Kidney (tissue), 14 donors: ENCODE measurements around the gene PEAR1. TPM values are rescaled to one million over a fixed set of nuclear protein-coding genes. Genes with fewer than 3 reads are reported as not detected.
A peak's percentile ranks its signal among the peaks of the same experiment; 100 is the strongest.

Experiments
- DNase-seq, 5 donors: peaks; one replicate each; pipeline ENCODE4 v3.0.0-alpha.2; 2013 to 2020
- FAIRE-seq: peaks from 2 replicates; lab custom pipeline; 2012; peaks lifted over from hg19 to GRCh38; lab: Jason Lieb, UNC
- H3K27ac ChIP-seq, 2 donors: one replicate each; pipeline ENCODE4 v1.7.0; 2013; ENCODE audit warnings: low read depth in 2 of 2, low read length in 2 of 2, inconsistent platforms in 1 of 2
- H3K27me3 ChIP-seq: one replicate; pipeline ENCODE4 v1.7.1; 2013; ENCODE audit warnings: low read length, inconsistent platforms; ENCODE audit not compliant: control insufficient read depth, insufficient read depth
- H3K36me3 ChIP-seq, 3 donors: one replicate each; pipeline versions ENCODE4 v1.7.0 to v1.7.1; 2013; ENCODE audit warnings: low read length in 3 of 3, control low read depth in 1 of 3, inconsistent platforms in 1 of 3; ENCODE audit not compliant: insufficient read depth in 3 of 3, control insufficient read depth in 2 of 3
- H3K4me1 ChIP-seq, 3 donors: one replicate each; pipeline versions ENCODE4 v1.7.0 to v1.7.1; 2013; ENCODE audit warnings: low read length in 3 of 3, inconsistent platforms in 1 of 3, low read depth in 1 of 3; ENCODE audit not compliant: control insufficient read depth in 2 of 3, insufficient read depth in 2 of 3
- H3K4me3 ChIP-seq, 3 donors: one replicate each; pipeline versions ENCODE4 v1.7.0 to v1.8.1; 2013; ENCODE audit warnings: low read length in 3 of 3, control low read depth in 1 of 3, inconsistent platforms in 1 of 3
- H3K9ac ChIP-seq, 3 donors: one replicate each; pipeline versions ENCODE4 v1.7.0 to v1.7.1; 2013; ENCODE audit warnings: low read length in 3 of 3, control low read depth in 1 of 3, inconsistent platforms in 1 of 3
- H3K9me3 ChIP-seq, 3 donors: one replicate each; pipeline versions ENCODE4 v1.7.0 to v1.7.1; 2013; ENCODE audit warnings: low read length in 3 of 3, control low read depth in 1 of 3, inconsistent platforms in 1 of 3; ENCODE audit not compliant: control insufficient read depth in 2 of 3, insufficient read depth in 1 of 3
- CTCF ChIP-seq: IDR thresholded peaks from 3 replicates; pipeline ENCODE4 v1.5.1; 2012; ENCODE audit warnings: mild to moderate bottlenecking, moderate library complexity, borderline replicate concordance; ENCODE audit not compliant: insufficient read depth; ENCODE audit errors: extremely low read depth
- intact Hi-C: fragments of 100-400 bp; cut with DNase I; formaldehyde crosslinking; loops from one replicate; pipeline ENCODE4 v1.11.1; 2022
- polyA plus RNA-seq: library from polyadenylated mRNA; stranded (reverse); fragments of 350-450 nt; fragmentation: Illumina TruSeq; extraction: RNeasy Lipid Tissue Mini Kit (QIAGEN cat#74804); gene quantifications from one replicate; pipeline ENCODE4 v1.2.3, GENCODE V29; 2014; ENCODE audit warnings: low read depth, low replicate concordance; ENCODE audit not compliant: insufficient read depth
- total RNA-seq: library from RNA; stranded (reverse); fragmentation: NEBNext Ultra II Directional; extraction: Animal tissue kit (Norgen Biotek cat#: 25700); gene quantifications from one replicate; pipeline ENCODE4 v1.2.1, GENCODE V29; 2021
- donor health status: control.
- donor health status: control.
- donor health status: control.
- donor health status: control.
- donor health status: control.
- donor health status: DM: yes; HTN: yes; CAD: no.
- donor health status: Normal renal cell carcinoma (clear cell type).

The PEAR1 gene
- total and polyA plus RNA-seq, 2 donors from 2014 or later: 4.5 to 17.2 TPM

DNA sequence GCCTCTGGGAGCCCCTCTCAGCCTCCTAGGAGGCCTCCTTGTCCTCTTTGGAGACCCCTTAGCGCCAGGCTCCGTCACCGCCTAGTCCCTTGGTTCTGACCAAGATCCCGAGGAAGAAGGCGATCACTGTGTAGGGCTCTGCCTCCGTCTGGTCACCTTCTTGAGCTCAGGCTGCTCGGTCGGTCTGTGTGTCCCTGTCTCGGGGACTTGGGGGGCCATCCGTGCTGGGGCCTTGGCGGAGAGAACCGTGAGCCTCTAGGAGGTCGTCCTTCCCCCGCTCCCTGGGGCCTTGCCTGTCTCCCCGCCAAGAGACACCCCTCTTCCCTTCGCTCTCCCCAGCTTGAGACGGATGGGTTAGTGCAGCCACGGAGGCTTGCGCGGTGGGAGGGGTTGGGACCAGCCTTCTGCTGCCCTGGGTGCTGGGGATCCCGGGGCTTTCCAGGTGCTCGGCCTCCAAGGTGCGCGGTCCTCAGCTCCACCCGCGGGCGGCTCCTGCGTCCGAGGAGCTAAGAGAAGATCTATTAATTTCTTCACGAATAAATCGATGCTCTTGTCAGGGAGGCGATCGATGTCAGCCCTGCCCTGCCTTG is 33.9 kb upstream of the PEAR1 start:
- Histone ChIP-seq H3K4me3 (peak overlapping the region in 1 of 3 donors; percentile 25), H3K9me3 (no peaks in the 10 kb centered on the region), H3K4me1 (peaks cover 0 to 10% (median 0%) of the 10 kb centered on the region in 3 donors), H3K36me3 (no peaks in the 10 kb centered on the region), H3K27ac (no peak overlapping the region), H3K9ac (no peak overlapping the region), H3K27me3 (peaks cover 24% of the 10 kb centered on the region)
- DNase-seq (peak in 1 of 5 donors; percentile 64), FAIRE-seq (no peak)
- intact Hi-C loops: loop anchor here (10.0 kb wide), 1 partner anchor 65 kb away; no protein-coding TSS in a partner anchor
- TF ChIP-seq CTCF: no peak

DNA sequence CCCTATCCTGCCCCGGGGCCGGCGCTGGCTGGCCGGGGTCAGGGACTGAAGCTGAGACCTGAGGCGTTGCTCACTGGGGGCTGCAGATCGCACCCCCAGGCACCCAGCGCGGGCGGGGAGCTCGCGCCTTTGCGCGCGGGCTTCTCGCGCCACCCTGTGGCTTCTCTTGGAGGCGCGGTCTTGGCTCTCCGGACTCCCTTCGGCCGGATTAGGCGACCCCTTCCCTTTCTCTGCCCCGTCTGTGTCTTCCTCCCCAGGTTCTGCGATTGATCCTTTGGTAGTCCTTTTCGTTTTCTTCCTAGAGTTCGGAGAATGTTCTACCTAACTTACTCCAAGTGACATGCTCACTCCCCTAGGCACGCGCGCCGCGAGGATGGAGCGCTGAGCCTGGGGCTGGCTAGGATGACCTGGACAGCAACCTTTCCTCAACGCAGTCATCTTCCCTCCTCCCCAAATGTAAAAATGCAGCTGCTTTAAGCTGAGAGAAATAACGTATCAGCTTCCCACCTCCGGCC is 33.3 kb upstream of the PEAR1 start:
- intact Hi-C loops: no loop called here
- Histone ChIP-seq H3K9ac (no peak overlapping the region), H3K36me3 (no peaks in the 10 kb centered on the region), H3K27ac (no peak overlapping the region), H3K4me3 (peak overlapping the region; percentile 20 to 25 (median 24)), H3K9me3 (no peaks in the 10 kb centered on the region), H3K4me1 (peaks cover 0 to 10% (median 0%) of the 10 kb centered on the region in 3 donors), H3K27me3 (peaks cover 24% of the 10 kb centered on the region)
- DNase-seq (peak; percentile 67 to 80 (median 76)), FAIRE-seq (no peak)
- peak; percentile 59 for TF ChIP-seq CTCF

DNA sequence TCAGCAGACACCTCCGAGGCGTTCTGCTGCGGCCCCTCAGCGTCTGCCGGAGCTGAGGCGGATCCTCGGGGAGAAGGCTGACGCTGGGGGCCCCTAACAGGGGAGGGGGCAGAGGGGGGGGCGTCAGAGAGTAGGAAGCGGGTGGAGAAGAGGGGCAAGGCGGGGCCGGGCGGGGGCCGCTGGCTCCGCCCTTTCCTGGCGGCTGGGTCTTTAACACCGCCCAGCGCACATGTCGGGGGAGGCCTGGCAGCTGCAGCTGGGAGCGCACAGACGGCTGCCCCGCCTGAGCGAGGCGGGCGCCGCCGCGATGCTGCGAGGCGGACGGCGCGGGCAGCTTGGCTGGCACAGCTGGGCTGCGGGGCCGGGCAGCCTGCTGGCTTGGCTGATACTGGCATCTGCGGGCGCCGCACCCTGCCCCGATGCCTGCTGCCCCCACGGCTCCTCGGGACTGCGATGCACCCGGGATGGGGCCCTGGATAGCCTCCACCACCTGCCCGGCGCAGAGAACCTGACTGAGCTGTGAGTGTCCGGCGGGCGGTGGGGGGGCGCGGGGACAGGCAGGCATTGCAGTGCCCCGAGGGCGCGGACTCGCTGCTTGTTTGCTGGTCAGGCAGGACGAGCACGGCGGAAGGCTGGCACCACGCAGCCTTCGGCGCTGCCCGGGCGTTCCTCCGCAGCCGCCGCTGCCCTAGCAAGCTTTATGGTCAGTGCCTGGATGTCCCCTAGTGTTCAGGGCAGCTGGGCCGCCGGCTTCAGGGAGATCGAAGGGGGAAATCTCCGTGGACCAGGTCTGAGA is 32.7 kb upstream of the PEAR1 start, which contains the start of gene NTRK1:
Gene NTRK1 (plus strand): TSS at position 238 of the 796 bp plus-strand sequence. CDS start 70 bp downstream, at position 308.
- Histone ChIP-seq H3K4me3 (peak within 1 kb of the TSS; percentile 20 to 25 (median 24)), H3K36me3 (no peaks in the 10 kb centered on the region), H3K9ac (no peak within 1 kb of the TSS), H3K9me3 (no peaks in the 10 kb centered on the region), H3K27me3 (peaks cover 24% of the 10 kb centered on the region), H3K4me1 (peaks cover 0 to 10% (median 0%) of the 10 kb centered on the region in 3 donors), H3K27ac (no peak within 1 kb of the TSS)
- peak in 4 of 5 donors; percentile 64 to 83 (median 78) for DNase-seq
- no peak for FAIRE-seq
- intact Hi-C loops: no loop called here
- TF ChIP-seq CTCF: no peak
